Pancreas (tissue), 10 donors: Measurements from ENCODE around the gene TM9SF4. TPM values are rescaled to one million over a fixed set of nuclear protein-coding genes. Genes with fewer than 3 reads are reported as not detected.

Experiments used
- ATAC-seq, 4 donors: fragments of 200-7000 bp; cut with Tn5 transposase; one replicate each; pipeline versions ENCODE4 v1.8.0 to v1.9.1; 2020; ENCODE audit warnings: mild to moderate bottlenecking in 4 of 4, moderate library complexity in 4 of 4
- DNase-seq, 6 donors: peaks; one replicate each; pipeline ENCODE4 v3.0.0-alpha.2; 2020
- FAIRE-seq: peaks from 2 replicates; lab custom pipeline; 2012; peaks lifted over from hg19 to GRCh38; lab: Jason Lieb, UNC
- H3K27ac ChIP-seq, 4 donors: fragments of 200-600 bp; sonication (generic); 1 replicate in 3 of 4; 2 replicates in 1 of 4; pipeline versions ENCODE4 v1.5.0 to v1.8.0; 2020
- H3K27me3 ChIP-seq, 4 donors: fragments of 200-600 bp; one replicate each; pipeline ENCODE4 v1.8.0; 2021
- H3K36me3 ChIP-seq, 3 donors: fragments of 200-600 bp; sonication (generic) in 1 of 3; one replicate each; pipeline versions ENCODE4 v1.5.0 to v1.8.0; 2020 to 2021
- H3K4me1 ChIP-seq, 3 donors: fragments of 200-600 bp; one replicate each; pipeline ENCODE4 v1.8.0; 2021
- H3K4me3 ChIP-seq, 4 donors: fragments of 200-600 bp; sonication (generic) in 2 of 4; one replicate each; pipeline versions ENCODE4 v1.5.0 to v1.8.0; 2020 to 2021
- H3K9me3 ChIP-seq, 4 donors: fragments of 200-600 bp; one replicate each; pipeline ENCODE4 v1.8.0; 2021
- WGBS, 2 donors: extraction: QIAGEN DNeasy Blood & Tissue Kit; methylation state at CpG; one replicate each; pipeline ENCODE4 v1.1.7; 2013; 5-methylcytosine and 5-hydroxymethylcytosine counted together
- intact Hi-C, 3 donors: fragments of 100-400 bp; cut with DNase I; formaldehyde crosslinking; loops; one replicate each; pipeline versions ENCODE4 v1.11.1 to v1.14.2; 2022
- polyA plus RNA-seq, 2 donors: library from polyadenylated mRNA; stranded (reverse); fragments of 200-250 nt; gene quantifications; one replicate each; pipeline ENCODE4 v1.2.3, GENCODE V29; 2013
- total RNA-seq, 6 donors: library from RNA; stranded (reverse); fragmentation: NEBNext Ultra II Directional in 4 of 6; extraction: Animal tissue kit (Norgen Biotek cat#: 25700) in 4 of 6; gene quantifications; one replicate each; pipeline versions ENCODE4 v1.2.1 to v1.2.4, GENCODE V29; 2021 to 2023
- TF ChIP-seq, protein P1 (sequence below), 4 donors: fragments of 200-600 bp; sonication (generic) in 3 of 4; IDR thresholded peaks; one replicate each; pipeline versions ENCODE4 v1.5.0 to v1.8.0; 2021; ENCODE audit warnings: antibody characterized with exemption in 4 of 4
- donor health status: healthy with polysubstance abuse.
- donor health status: DM: no; HTN: no; CAD: no; lungs with moderate emphysema.
- donor health status: DM: no; HTN: no; CAD: no.
- donor health status: control.
- donor health status: control.
- donor health status: Bipolar disorder and iron deficiency.
- donor health status: DM: yes; HTN: yes; CAD: no.
- donor health status: DM: no; HTN: no; CAD: no.
- donor health status: DM: no; HTN: no; CAD: no.
- donor health status: DM: yes; HTN: yes; CAD: no.

Gene TM9SF4
- total and polyA plus RNA-seq, 8 donors = 12.7 to 30.2 (median 20.9) TPM

DNA sequence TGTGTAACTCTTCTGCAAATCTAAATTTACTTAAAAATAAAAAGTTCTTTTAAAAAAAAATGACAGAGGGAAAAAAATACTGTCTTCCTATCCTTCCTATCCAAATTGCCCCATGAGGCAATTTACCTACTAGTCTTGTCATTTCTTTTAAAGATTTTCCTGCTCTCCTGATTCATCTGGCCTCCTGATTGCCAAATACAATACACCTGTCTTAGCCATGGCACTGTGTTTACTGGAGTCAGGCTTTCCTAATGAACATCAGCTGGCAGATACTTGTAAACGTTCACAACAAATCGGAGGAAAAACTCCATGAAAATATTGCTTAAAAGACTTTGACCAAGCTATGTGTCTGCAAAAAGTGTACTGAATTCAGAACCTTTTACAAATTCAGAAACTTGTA, 21.5 kb downstream of the TM9SF4 start:
- Histone ChIP-seq H3K27me3 (no peaks in the 10 kb centered on the region), H3K36me3 (no peaks in the 10 kb centered on the region), H3K9me3 (no peaks in the 10 kb centered on the region), H3K4me3 (no peak overlapping the region), H3K4me1 (no peaks in the 10 kb centered on the region), H3K27ac (no peak overlapping the region)
- intact Hi-C loops = no loop called here
- FAIRE-seq (no peak), ATAC-seq (no peak), DNase-seq (no peak)
- TF ChIP-seq, protein P1, sequence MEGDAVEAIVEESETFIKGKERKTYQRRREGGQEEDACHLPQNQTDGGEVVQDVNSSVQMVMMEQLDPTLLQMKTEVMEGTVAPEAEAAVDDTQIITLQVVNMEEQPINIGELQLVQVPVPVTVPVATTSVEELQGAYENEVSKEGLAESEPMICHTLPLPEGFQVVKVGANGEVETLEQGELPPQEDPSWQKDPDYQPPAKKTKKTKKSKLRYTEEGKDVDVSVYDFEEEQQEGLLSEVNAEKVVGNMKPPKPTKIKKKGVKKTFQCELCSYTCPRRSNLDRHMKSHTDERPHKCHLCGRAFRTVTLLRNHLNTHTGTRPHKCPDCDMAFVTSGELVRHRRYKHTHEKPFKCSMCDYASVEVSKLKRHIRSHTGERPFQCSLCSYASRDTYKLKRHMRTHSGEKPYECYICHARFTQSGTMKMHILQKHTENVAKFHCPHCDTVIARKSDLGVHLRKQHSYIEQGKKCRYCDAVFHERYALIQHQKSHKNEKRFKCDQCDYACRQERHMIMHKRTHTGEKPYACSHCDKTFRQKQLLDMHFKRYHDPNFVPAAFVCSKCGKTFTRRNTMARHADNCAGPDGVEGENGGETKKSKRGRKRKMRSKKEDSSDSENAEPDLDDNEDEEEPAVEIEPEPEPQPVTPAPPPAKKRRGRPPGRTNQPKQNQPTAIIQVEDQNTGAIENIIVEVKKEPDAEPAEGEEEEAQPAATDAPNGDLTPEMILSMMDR (IDR thresholded peaks at IDR 0.05) = no peak
- 27 to 74% methylated on average over 2 of the region's 2 CpGs for WGBS, 2 donors

DNA sequence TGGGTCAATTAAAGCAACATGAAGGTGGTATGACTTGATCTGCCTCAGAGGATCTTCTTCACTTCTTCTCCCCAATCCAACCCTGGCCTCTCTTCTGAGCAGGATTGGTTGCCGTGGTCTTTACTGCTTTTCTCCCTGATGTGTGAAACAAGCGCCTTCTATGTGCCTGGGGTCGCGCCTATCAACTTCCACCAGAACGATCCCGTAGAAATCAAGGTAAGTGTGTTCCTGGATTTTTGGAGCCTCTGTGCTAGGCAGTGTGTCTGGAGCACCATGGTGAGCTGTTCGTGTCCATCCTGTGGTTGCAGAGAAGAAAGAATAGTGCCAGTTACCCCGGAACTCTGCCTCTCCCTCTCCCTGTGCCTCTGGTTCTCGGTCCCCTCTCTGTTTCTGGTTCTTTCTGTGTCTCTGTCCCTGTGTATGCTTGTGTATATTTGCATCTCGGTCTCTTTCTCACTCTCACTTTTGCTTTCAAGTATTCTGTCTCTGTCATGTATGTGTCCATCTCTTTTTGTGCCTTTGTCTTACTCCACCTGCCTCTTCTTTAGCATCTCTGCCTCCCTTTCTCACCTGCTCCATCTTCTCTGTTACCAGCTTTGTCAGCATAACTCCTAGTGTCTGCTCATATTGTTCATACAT, 23.5 kb downstream of the TM9SF4 start:
- H3K9me3 ChIP-seq = no peaks in the 10 kb centered on the region
- DNase-seq (no peak), ATAC-seq (no peak), FAIRE-seq (no peak)
- intact Hi-C loops = no loop called here
- no peaks in the 10 kb centered on the region for H3K36me3 ChIP-seq
- H3K27me3 ChIP-seq = no peaks in the 10 kb centered on the region
- H3K4me3 ChIP-seq = no peak overlapping the region
- TF ChIP-seq, protein P1 (IDR thresholded peaks at IDR 0.05) = no peak
- 96 to 98% methylated on average over 10 of the region's 10 CpGs for WGBS, 2 donors
- H3K27ac ChIP-seq = no peak overlapping the region
- H3K4me1 ChIP-seq = no peaks in the 10 kb centered on the region

DNA sequence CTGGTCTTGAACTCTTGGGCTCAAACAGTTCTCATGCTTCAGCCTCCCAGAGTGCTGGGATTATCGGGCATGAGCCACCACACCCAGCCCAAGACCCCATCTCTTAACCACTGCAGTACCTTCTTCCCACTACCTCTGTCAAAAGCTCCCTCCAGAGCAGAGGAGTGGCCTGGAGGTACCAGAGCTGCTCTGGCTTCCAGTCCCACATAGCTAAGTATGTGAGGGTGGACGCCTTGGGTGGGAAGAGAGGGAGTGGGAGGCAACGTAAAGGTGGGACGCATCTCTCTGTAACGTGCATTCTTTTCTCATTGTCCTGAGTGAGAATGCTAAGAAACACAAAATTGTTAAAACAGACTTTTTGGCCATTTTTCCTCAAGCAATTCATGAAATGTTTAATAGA, 24.5 kb downstream of the TM9SF4 start:
- WGBS, 2 donors = 93% methylated on average over 5 of the region's 5 CpGs
- Histone ChIP-seq H3K4me1 (no peaks in the 10 kb centered on the region), H3K27me3 (no peaks in the 10 kb centered on the region), H3K27ac (no peak overlapping the region), H3K9me3 (no peaks in the 10 kb centered on the region), H3K4me3 (no peak overlapping the region), H3K36me3 (no peaks in the 10 kb centered on the region)
- FAIRE-seq = no peak
- TF ChIP-seq, protein P1 (IDR thresholded peaks at IDR 0.05) = no peak
- DNase-seq = no peak
- ATAC-seq = no peak
- intact Hi-C loops = no loop called here

DNA sequence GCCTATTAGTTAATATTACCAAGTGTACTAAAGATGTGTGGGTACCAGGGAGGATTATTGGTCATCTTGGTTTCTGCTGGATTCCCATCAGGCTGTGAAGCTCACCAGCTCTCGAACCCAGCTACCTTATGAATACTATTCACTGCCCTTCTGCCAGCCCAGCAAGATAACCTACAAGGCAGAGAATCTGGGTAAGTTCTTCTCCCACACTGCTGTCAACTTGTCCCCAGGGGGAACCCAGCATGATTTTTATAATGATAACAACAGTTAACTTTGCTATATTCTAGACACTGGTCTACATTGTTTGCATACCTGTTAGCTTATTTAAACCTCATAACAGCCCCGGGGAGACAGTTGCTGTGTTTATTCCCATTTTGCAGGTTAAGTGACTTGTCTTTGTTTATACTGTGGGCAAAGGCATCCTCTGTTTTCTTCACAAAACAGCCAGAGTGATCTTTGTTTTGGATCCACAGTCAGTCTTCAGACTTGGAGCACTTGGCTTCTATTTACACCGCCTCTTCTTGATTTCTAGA, 26.5 kb downstream of the TM9SF4 start:
- Histone ChIP-seq H3K27me3 (no peaks in the 10 kb centered on the region), H3K27ac (no peak overlapping the region), H3K4me3 (no peak overlapping the region), H3K9me3 (no peaks in the 10 kb centered on the region), H3K4me1 (no peaks in the 10 kb centered on the region), H3K36me3 (peaks cover 0 to 8% (median 0%) of the 10 kb centered on the region in 3 donors)
- intact Hi-C loops = no loop called here
- WGBS, 2 donors = 77 to 80% methylated on average over 3 of the region's 3 CpGs
- FAIRE-seq (no peak), ATAC-seq (no peak), DNase-seq (no peak)
- TF ChIP-seq, protein P1 (IDR thresholded peaks at IDR 0.05) = no peak

DNA sequence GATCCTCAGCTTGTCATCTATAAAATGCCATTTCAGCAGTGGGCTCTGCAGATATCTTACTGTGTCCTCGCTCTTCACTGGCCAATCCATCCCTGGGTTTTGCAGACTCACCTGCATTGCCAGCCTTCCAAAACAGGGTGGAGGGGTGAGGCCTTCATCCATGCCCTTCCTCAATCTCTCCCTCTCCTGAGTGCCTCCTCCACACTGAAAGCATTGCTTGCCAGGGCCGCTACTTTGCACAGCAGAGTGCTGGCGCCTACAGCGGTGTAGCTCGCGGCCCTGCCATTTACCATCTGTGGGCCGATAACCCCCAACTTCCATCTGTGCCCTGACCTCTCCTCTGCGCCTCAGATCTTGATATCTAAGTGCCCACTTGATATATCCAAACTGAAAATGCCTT, 29.4 kb downstream of the TM9SF4 start:
- TF ChIP-seq, protein P1 (IDR thresholded peaks at IDR 0.05) = no peak
- no peak overlapping the region for H3K27ac ChIP-seq
- peaks cover 5 to 34% (median 19%) of the 10 kb centered on the region in 3 donors for H3K36me3 ChIP-seq
- DNase-seq (no peak), ATAC-seq (no peak), FAIRE-seq (no peak)
- H3K9me3 ChIP-seq = no peaks in the 10 kb centered on the region
- intact Hi-C loops = no loop called here
- no peaks in the 10 kb centered on the region for H3K27me3 ChIP-seq
- H3K4me1 ChIP-seq = no peaks in the 10 kb centered on the region
- WGBS, 2 donors = 94 to 96% methylated on average over 8 of the region's 8 CpGs
- H3K4me3 ChIP-seq = no peak overlapping the region
